Sigmoid colon (tissue), 4 donors: ENCODE results near the gene CD40.

Experiments used
- EP300 ChIP-seq, 4 donors: sonication (generic); formaldehyde crosslinking; IDR thresholded peaks; one replicate each; pipeline ENCODE4 v1.6.1; 2017; ENCODE audit warnings: antibody characterized with exemption in 4 of 4
- POLR2A ChIP-seq, 2 donors: fragments of 450-650 bp; IDR thresholded peaks; one replicate each; pipeline ENCODE4 v1.6.1; 2016; ENCODE audit warnings: antibody characterized with exemption in 2 of 2, mild to moderate bottlenecking in 2 of 2, moderate library complexity in 2 of 2
- POLR2AphosphoS5 ChIP-seq, 4 donors: sonication (generic); formaldehyde crosslinking; IDR thresholded peaks; one replicate each; pipeline ENCODE4 v1.6.1; 2017; ENCODE audit warnings: antibody characterized with exemption in 4 of 4
- TF ChIP-seq, protein P1 (sequence below), 4 experiments: fragments of 450-650 bp in 3 of 4; fragments of 200-600 bp in 1 of 4; IDR thresholded peaks; one replicate each; pipeline ENCODE4 v1.5.1; 2016 to 2019; ENCODE audit warnings: antibody characterized with exemption in 4 of 4, mild to moderate bottlenecking in 3 of 4, moderate library complexity in 2 of 4

DNA sequence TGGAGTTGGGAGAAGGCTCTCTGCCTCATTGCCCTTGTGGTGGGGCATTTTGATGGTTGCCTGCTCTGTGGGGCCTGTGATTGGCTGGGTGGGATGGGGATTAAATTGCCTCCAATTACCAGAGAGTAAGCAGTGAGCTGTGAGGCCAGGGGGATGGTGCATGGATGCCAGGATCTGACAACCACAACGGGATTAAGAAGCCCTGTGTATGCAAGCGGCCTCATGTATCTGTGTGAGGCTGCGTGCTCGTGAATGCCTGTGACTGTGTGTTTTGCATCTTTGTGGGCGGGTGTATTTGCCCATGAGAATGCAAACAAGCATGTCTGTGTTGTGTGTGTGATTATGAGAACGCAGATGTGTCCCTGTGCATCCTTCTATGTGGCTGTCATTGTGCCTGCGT is 46.1 kb downstream of the CD40 start:
- TF ChIP-seq, protein P1, sequence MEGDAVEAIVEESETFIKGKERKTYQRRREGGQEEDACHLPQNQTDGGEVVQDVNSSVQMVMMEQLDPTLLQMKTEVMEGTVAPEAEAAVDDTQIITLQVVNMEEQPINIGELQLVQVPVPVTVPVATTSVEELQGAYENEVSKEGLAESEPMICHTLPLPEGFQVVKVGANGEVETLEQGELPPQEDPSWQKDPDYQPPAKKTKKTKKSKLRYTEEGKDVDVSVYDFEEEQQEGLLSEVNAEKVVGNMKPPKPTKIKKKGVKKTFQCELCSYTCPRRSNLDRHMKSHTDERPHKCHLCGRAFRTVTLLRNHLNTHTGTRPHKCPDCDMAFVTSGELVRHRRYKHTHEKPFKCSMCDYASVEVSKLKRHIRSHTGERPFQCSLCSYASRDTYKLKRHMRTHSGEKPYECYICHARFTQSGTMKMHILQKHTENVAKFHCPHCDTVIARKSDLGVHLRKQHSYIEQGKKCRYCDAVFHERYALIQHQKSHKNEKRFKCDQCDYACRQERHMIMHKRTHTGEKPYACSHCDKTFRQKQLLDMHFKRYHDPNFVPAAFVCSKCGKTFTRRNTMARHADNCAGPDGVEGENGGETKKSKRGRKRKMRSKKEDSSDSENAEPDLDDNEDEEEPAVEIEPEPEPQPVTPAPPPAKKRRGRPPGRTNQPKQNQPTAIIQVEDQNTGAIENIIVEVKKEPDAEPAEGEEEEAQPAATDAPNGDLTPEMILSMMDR (IDR thresholded peaks at IDR 0.05) = no peak
- TF ChIP-seq POLR2AphosphoS5 (IDR thresholded peaks at IDR 0.05) (no peak), EP300 (IDR thresholded peaks at IDR 0.05) (no peak), POLR2A (IDR thresholded peaks at IDR 0.05) (no peak)
